Nasal cavity respiratory epithelium epithelial cell of viscerocranial mucosa (primary cell): ENCODE results near the gene HELB. TPM values are rescaled to one million over a fixed set of nuclear protein-coding genes. Genes with fewer than 3 reads are reported as not detected.

Source experiments
- total RNA-seq: library from RNA; depleted of rRNA; stranded (reverse); fragments of >200 nt; gene quantifications from 2 replicates; pipeline ENCODE4 v1.2.3, GENCODE V29; 2014

Gene HELB
- total RNA-seq: 2.1 and 4.6 TPM in 2 replicates

DNA sequence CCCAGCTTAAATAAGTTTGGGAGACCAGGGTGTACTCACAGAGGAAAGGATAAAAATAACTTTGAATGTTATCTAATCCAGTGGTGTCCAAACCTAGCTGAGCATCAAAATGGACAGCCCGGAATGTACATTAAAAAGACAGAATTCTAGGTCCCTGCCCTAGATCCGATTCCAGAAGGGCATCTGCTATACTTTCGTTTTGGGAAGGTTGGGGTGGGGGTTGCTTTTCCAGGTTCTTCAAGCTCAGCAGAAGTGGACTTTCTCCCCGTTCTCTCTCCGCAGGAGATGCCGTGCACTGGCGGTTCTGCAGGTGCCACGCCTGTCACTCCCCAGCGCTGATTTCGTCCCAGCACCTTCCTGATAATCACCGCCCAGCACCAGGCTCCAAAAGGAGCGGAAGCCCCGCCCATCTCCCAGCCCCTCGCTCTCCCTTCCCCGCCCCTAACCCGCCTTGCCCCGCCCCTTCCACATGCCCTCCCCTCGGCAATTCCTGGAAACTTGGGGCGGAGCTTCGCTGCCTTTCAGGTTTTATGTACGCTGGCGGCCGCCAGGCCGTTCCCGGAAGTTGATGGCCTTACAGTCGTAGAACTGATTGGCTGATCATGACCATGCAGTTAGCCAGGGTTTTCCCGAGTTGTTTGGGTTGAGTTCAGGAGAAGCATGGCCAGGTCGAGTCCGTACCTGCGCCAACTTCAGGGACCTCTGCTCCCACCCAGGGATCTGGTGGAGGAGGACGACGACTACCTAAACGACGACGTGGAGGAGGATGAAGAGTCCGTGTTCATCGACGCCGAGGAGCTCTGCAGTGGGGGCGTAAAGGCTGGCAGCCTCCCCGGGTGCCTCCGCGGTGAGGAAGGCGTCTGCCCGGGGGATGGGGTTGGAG is at the start of gene HELB:
Gene HELB (plus strand): TSS at position 550 of the 883 bp plus-strand sequence. CDS start 111 bp downstream, at position 661.

Other genes starting within 250 kb of the HELB start
- 5.5 and 13.4 TPM in 2 replicates for gene LLPH, start 171.7 kb upstream of the HELB start, total RNA-seq
- gene TMBIM4, start 132.5 kb upstream of the HELB start, total RNA-seq: 22.2 and 35.3 TPM in 2 replicates
- 0.68 and 6.8 TPM in 2 replicates for gene IRAK3, start 113.3 kb upstream of the HELB start, total RNA-seq